Measurements from ENCODE around the gene SLC43A2. TPM values are rescaled to one million over a fixed set of nuclear protein-coding genes. Genes with fewer than 3 reads are reported as not detected.
"Not testable (repeated sequence)": the region's sequence is repeated elsewhere in the genome, so short reads cannot be mapped to it uniquely, and the experiment has no call there.

The SLC43A2 gene
- polyA plus RNA-seq, 1 donor from 2014 or later: 60.1 TPM

DNA sequence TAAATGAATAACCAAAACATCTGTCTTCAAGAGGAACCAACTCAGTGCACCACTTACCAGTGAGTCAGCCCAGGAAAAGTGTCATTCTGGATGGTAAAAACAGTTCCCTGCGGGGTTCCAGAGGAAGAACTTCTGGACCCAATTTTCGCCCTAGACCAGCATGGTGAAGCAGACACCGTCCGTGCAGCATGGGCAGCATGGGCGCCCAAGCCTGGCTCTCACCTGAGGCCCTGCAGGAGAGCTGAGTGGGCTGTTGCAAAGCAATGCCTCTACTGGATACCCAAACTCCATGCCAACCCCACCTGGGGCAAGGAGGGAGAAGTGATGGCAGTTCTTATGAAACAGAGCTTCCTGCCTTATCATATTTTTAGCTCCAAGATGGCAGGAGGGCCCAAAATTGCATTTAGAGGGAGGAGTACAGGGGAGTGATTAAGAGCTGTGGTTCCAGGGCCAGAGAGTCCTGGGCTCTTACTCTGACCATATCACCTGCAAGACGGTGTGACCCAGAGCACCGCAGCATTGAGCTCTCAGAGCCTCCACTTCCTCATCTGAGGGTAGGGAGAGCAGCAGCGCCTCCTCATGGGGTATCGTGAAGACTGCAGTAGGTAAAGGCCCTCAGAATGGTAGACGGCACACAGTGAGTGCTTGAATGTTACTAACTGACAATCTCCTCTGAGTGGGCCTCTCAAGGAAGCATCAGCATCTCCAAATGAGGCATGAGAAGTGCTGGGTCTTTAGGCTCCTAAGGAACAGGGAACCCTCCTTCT lies 95.6 kb downstream of the SLC43A2 start:
- no peaks in the 10 kb centered on the region for H3K79me2 ChIP-seq (replicated peaks; ENCODE audit: insufficient read depth, low read length)
- TF ChIP-seq EZH2 (IDR thresholded peaks at IDR 0.05; ENCODE audit: borderline replicate concordance, insufficient read depth, low read length, poor library complexity, severe bottlenecking) (no peak), POLR2AphosphoS5 (IDR thresholded peaks at IDR 0.05) (no peak), EP300 (conservative IDR thresholded peaks at IDR 0.05; ENCODE audit: poor library complexity, severe bottlenecking) (no peak), TAF1 (IDR thresholded peaks at IDR 0.05; ENCODE audit: low read depth) (no peak), MXI1 (conservative IDR thresholded peaks at IDR 0.05; ENCODE audit: poor library complexity, severe bottlenecking) (no peak), RAD21 (conservative IDR thresholded peaks at IDR 0.05) (no peak), SMC3 (conservative IDR thresholded peaks at IDR 0.05; ENCODE audit: poor library complexity) (no peak)
- TF ChIP-seq, protein P1, sequence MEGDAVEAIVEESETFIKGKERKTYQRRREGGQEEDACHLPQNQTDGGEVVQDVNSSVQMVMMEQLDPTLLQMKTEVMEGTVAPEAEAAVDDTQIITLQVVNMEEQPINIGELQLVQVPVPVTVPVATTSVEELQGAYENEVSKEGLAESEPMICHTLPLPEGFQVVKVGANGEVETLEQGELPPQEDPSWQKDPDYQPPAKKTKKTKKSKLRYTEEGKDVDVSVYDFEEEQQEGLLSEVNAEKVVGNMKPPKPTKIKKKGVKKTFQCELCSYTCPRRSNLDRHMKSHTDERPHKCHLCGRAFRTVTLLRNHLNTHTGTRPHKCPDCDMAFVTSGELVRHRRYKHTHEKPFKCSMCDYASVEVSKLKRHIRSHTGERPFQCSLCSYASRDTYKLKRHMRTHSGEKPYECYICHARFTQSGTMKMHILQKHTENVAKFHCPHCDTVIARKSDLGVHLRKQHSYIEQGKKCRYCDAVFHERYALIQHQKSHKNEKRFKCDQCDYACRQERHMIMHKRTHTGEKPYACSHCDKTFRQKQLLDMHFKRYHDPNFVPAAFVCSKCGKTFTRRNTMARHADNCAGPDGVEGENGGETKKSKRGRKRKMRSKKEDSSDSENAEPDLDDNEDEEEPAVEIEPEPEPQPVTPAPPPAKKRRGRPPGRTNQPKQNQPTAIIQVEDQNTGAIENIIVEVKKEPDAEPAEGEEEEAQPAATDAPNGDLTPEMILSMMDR (IDR thresholded peaks at IDR 0.05; ENCODE audit: poor library complexity, severe bottlenecking): no peak
- TF ChIP-seq, protein P2, sequence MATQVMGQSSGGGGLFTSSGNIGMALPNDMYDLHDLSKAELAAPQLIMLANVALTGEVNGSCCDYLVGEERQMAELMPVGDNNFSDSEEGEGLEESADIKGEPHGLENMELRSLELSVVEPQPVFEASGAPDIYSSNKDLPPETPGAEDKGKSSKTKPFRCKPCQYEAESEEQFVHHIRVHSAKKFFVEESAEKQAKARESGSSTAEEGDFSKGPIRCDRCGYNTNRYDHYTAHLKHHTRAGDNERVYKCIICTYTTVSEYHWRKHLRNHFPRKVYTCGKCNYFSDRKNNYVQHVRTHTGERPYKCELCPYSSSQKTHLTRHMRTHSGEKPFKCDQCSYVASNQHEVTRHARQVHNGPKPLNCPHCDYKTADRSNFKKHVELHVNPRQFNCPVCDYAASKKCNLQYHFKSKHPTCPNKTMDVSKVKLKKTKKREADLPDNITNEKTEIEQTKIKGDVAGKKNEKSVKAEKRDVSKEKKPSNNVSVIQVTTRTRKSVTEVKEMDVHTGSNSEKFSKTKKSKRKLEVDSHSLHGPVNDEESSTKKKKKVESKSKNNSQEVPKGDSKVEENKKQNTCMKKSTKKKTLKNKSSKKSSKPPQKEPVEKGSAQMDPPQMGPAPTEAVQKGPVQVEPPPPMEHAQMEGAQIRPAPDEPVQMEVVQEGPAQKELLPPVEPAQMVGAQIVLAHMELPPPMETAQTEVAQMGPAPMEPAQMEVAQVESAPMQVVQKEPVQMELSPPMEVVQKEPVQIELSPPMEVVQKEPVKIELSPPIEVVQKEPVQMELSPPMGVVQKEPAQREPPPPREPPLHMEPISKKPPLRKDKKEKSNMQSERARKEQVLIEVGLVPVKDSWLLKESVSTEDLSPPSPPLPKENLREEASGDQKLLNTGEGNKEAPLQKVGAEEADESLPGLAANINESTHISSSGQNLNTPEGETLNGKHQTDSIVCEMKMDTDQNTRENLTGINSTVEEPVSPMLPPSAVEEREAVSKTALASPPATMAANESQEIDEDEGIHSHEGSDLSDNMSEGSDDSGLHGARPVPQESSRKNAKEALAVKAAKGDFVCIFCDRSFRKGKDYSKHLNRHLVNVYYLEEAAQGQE (IDR thresholded peaks at IDR 0.05; ENCODE audit: borderline replicate concordance): no peak
- no peaks in the 10 kb centered on the region for H3K9me3 ChIP-seq (ENCODE audit: low read length)
- no peak overlapping the region for H3K27ac ChIP-seq (ENCODE audit: low read length)
- no peak overlapping the region for H3K9ac ChIP-seq (ENCODE audit: low read length)
- no peak overlapping the region for H3K4me3 ChIP-seq (ENCODE audit: low read length)
- H3K36me3 ChIP-seq (ENCODE audit: insufficient read depth, low read length): no peaks in the 10 kb centered on the region
- no peaks in the 10 kb centered on the region for H3F3A ChIP-seq (ENCODE audit: insufficient read depth, low read length, poor library complexity, severe bottlenecking)
- H3K9me2 ChIP-seq (ENCODE audit: insufficient read depth, low read length): no peaks in the 10 kb centered on the region
- no peak overlapping the region for H3K4me2 ChIP-seq (ENCODE audit: low read length)
- no peak overlapping the region for H2AFZ ChIP-seq (ENCODE audit: low read depth, low read length)
- no peaks in the 10 kb centered on the region for H3K27me3 ChIP-seq (ENCODE audit: insufficient read depth, low read depth, low read length)
- no peaks in the 10 kb centered on the region for H4K20me1 ChIP-seq (ENCODE audit: insufficient read depth)

DNA sequence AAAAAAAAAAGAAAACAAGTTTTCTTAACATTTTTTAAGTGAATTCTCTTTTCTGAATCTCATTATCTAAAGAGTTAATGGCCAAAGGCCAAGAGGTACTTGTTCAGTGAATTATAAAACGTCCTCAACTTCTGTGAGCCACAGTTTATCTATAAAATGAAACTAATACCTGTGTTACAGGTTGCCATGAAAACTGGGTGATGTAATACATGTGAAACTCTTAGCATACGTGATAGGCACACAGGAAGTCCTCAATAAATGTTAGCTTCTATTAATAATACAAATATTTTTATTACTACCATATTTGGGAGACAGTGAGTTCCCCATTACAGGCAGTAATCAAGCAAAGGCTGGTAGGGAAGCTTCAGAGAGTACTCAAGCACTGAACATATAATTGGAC lies 98.8 kb downstream of the SLC43A2 start:
- Histone ChIP-seq H3K79me2 (replicated peaks; ENCODE audit: insufficient read depth, low read length) (no peaks in the 10 kb centered on the region), H4K20me1 (ENCODE audit: insufficient read depth) (no peaks in the 10 kb centered on the region), H3K9ac (ENCODE audit: low read length) (no peak overlapping the region), H2AFZ (ENCODE audit: low read depth, low read length) (no peak overlapping the region), H3K9me2 (ENCODE audit: insufficient read depth, low read length) (no peaks in the 10 kb centered on the region), H3K36me3 (ENCODE audit: insufficient read depth, low read length) (no peaks in the 10 kb centered on the region), H3K27ac (ENCODE audit: low read length) (no peak overlapping the region), H3K4me3 (ENCODE audit: low read length) (no peak overlapping the region), H3F3A (ENCODE audit: insufficient read depth, low read length, poor library complexity, severe bottlenecking) (no peaks in the 10 kb centered on the region), H3K27me3 (ENCODE audit: insufficient read depth, low read depth, low read length) (no peaks in the 10 kb centered on the region), H3K9me3 (ENCODE audit: low read length) (no peaks in the 10 kb centered on the region), H3K4me2 (ENCODE audit: low read length) (no peak overlapping the region)
- TF ChIP-seq, protein P1 (IDR thresholded peaks at IDR 0.05; ENCODE audit: poor library complexity, severe bottlenecking): no peak
- no peak for TF ChIP-seq POLR2AphosphoS5 (IDR thresholded peaks at IDR 0.05)
- TF ChIP-seq TAF1 (IDR thresholded peaks at IDR 0.05; ENCODE audit: low read depth): no peak
- TF ChIP-seq RAD21 (conservative IDR thresholded peaks at IDR 0.05): no peak
- TF ChIP-seq SMC3 (conservative IDR thresholded peaks at IDR 0.05; ENCODE audit: poor library complexity): no peak
- TF ChIP-seq EP300 (conservative IDR thresholded peaks at IDR 0.05; ENCODE audit: poor library complexity, severe bottlenecking): no peak
- TF ChIP-seq MXI1 (conservative IDR thresholded peaks at IDR 0.05; ENCODE audit: poor library complexity, severe bottlenecking): no peak
- TF ChIP-seq, protein P2 (IDR thresholded peaks at IDR 0.05; ENCODE audit: borderline replicate concordance): no peak
- TF ChIP-seq EZH2 (IDR thresholded peaks at IDR 0.05; ENCODE audit: borderline replicate concordance, insufficient read depth, low read length, poor library complexity, severe bottlenecking): no peak

DNA sequence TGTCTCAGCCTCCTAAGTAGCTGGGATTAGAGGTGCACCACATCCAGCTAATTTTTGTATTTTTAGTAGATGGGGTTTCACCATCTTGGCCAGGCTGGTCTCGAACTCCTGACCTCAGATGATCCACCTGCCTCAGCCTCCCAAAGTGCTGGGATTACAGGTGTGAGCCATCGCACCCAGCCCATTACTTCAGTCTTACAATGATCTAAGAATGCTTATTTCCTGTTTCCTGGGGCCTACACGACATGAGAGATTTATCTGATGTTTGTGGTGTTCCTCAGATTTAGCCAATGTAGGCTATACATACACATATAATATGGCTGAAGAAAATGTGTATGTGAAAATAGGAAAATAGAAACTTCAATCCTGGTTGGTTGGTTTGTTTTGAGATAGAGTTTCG lies 101.8 kb downstream of the SLC43A2 start:
- H3K4me3 ChIP-seq (ENCODE audit: low read length); H3K27ac ChIP-seq (ENCODE audit: low read length); H3K36me3 ChIP-seq (ENCODE audit: insufficient read depth, low read length); H3K79me2 ChIP-seq (replicated peaks; ENCODE audit: insufficient read depth, low read length); H3K27me3 ChIP-seq (ENCODE audit: insufficient read depth, low read depth, low read length); H2AFZ ChIP-seq (ENCODE audit: low read depth, low read length); H3K4me2 ChIP-seq (ENCODE audit: low read length); H3K9me3 ChIP-seq (ENCODE audit: low read length); H3F3A ChIP-seq (ENCODE audit: insufficient read depth, low read length, poor library complexity, severe bottlenecking); H3K9ac ChIP-seq (ENCODE audit: low read length); H3K9me2 ChIP-seq (ENCODE audit: insufficient read depth, low read length); H4K20me1 ChIP-seq (ENCODE audit: insufficient read depth): not testable (repeated sequence)
